GM18508 (cell line): ENCODE data around the gene DOCK1.

ENCODE experiments used
- ATAC-seq: cut with Tn5 transposase; IDR thresholded peaks from one replicate; pipeline ENCODE4 v1.9.1; 2021; ENCODE audit warnings: moderate number of reproducible peaks; ENCODE audit not compliant: insufficient read depth, unreplicated experiment

Gene DOCK1

GRCh38 chr10:127358337-127358736 lies 453.1 kb downstream of the DOCK1 start:
- no peak for ATAC-seq

- no peak for ATAC-seq
Measured at GRCh38 chr10:127364034-127364433, 458.8 kb downstream of the DOCK1 start.

GRCh38 chr10:127368101-127368500 lies 462.9 kb downstream of the DOCK1 start:
- no peak for ATAC-seq

GRCh38 chr10:127368929-127369328 lies 463.7 kb downstream of the DOCK1 start:
- ATAC-seq, result no peak

GRCh38 chr10:127370601-127371000 lies 465.4 kb downstream of the DOCK1 start:
- no peak for ATAC-seq

GRCh38 chr10:127372361-127372760 lies 467.1 kb downstream of the DOCK1 start:
- ATAC-seq, result no peak

GRCh38 chr10:127374074-127374680 lies 468.9 kb downstream of the DOCK1 start:
- ATAC-seq, result no peak

GRCh38 chr10:127374901-127375300 lies 469.7 kb downstream of the DOCK1 start:
- no peak for ATAC-seq

- no peak for ATAC-seq
Measured at GRCh38 chr10:127375461-127375860, 470.2 kb downstream of the DOCK1 start.

- ATAC-seq, result no peak
Measured at GRCh38 chr10:127376071-127376470, 470.8 kb downstream of the DOCK1 start.

GRCh38 chr10:127378628-127379027 lies 473.4 kb downstream of the DOCK1 start:
- no peak for ATAC-seq

- no peak for ATAC-seq
Measured at GRCh38 chr10:127384532-127384931, 479.3 kb downstream of the DOCK1 start.

- no peak for ATAC-seq
Measured at GRCh38 chr10:127385066-127385465, 479.8 kb downstream of the DOCK1 start.

GRCh38 chr10:127386606-127387327 lies 481.5 kb downstream of the DOCK1 start:
- ATAC-seq, result no peak

GRCh38 chr10:127391875-127392274 lies 486.6 kb downstream of the DOCK1 start:
- no peak for ATAC-seq

GRCh38 chr10:127392351-127393235 lies 487.4 kb downstream of the DOCK1 start:
- no peak for ATAC-seq

- ATAC-seq, result no peak
Measured at GRCh38 chr10:127398140-127398970, 493.1 kb downstream of the DOCK1 start.

GRCh38 chr10:127398971-127399365 lies 493.7 kb downstream of the DOCK1 start:
- no peak for ATAC-seq

GRCh38 chr10:127399668-127400067 lies 494.4 kb downstream of the DOCK1 start:
- no peak for ATAC-seq

GRCh38 chr10:127400216-127400615 lies 495.0 kb downstream of the DOCK1 start:
- no peak for ATAC-seq
